ENCODE results near the gene LCN10.
"Not testable (repeated sequence)": the region's sequence is repeated elsewhere in the genome, so short reads cannot be mapped to it uniquely, and the experiment has no call there.

LCN10 gene

DNA sequence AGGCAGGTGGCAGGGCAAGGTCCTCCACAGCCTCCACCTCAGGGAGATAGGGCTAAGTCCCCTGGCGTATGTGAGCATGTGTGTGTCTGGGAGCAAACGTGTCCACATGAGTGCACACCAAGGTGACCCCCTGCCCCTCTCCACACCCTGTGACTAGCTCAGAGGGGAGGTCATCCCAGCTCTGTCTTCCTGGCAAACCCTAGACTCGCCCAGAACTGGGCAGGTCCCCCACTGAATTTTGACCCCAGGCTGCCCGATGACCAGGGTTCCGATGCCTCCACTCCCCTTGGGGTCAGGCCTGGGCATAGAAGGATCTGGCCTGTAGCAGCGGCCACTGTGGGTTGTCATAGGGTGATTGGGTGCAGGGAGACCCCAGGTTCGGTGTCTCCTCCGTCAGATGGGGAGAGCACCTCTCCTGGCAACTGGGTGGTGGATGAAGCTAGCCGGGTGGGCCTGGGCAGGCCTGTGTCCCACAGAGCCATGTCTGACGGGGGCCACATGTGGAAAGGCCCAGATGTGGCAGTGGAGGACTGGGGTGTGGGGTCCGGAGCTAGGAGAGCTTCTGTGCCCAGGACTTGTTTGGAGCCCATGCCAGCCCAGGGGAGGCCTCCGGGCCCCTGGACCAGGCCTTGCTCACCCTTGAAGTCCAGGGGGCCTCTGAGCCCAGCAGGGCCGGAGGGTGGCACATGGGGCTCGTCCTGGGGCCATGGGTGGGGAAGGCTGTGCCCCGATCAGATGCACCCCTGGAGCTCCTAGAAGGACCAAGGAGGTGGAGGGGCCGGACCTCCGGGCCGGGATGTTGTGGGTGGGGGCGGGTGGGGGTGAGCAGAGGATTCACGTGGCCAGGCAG, 24.2 kb downstream of the LCN10 start:
- no peak for DNase-seq

DNA sequence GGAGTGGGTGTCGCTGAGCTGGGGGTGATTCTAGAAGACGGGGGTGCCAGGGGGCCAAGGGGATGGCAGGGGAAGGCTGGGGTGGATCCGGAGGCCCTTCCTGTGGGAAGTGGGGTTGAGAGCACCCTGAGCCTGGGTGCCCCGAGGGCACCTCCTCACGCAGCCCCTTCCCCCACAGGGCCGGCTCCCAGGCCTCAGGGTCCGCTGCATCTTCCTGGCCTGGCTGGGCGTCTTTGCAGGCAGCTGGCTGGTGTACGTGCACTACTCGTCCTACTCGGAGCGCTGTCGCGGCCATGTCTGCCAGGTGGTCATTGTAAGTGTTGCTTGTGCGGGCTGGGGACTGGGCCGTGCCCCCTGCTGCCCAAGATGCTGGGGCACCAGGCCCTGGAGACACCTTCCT, 25.3 kb downstream of the LCN10 start:
- no peak for DNase-seq

DNA sequence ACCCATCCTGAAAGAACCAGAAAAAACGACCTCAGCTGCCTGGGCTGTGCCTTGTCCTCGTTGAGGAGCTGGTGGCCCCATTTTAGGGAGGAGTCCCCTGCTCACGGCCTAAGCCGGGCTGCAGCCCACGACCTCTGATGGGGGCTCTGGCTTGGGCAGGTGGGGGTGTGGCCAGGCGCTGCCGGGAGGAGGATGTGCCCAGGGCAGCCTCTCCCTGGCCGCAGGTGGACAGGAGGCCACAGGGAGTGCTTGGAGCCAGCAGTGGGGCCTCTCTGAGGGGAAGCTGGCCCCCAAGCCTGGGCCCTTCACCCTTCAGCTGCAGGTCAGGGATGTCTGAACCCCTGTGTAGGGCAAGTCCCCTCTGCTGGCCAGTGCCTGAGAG, 27.9 kb downstream of the LCN10 start:
- no peak for DNase-seq

DNA sequence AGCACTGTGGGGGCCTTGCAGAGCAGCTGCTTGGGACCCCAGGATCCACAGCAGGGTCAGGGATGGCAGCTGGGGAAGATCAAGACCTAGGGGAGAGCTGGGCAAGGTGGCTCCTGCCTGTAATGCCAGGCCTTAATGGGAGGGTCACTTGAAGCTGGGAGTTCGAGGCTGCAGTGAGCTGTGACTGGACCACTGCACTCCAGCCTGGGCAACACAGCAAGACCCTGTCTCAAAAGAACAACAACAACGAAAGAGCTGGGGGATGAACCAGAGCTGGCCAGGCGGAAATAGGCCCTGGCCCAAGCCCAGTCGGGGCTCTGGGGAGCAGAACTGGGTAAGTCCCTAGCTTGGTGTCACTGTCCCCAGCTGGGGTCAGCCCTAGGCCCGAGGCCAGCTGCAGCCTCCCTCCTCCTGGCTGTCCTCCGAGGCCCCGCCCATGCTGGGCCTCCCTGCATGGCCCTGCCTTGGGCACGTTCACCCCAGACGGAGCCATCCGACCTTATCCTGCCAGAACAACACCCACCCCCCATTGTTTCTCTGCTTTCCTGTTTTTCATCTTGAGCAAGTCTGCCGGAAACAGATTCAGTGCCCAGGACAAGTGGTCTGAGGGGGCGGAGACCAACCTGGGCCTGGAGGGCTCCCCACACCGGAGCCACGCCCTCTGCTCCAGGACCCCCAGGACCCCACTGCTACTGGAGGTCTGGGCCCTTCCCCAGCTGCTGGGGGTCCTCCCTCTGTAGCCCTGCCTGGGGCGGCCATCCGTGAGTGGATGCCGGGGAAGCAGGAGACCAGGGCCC, 28.4 kb downstream of the LCN10 start:
- no peak for DNase-seq

DNA sequence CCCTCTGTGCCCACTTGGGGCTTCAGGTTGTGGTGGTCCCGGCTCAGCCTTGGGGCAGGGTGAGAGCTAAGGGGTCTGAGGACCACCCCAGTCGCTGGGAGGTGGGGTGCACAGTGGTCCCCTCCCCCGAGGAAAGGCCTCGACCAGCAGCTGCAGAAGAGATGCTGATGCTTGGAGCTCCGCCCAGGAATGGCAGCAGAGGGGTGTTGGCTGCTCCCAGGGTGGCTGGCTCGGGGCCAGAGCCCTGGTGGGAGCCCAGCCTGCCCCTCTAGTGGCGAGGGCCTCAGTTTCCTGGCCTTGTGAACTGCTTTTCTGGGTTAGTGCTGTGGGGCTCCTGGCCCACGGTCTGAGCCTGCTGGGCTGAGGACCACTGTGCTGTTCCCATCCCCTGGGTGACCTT, 29.2 kb downstream of the LCN10 start:
- no peak for DNase-seq

- no peak for DNase-seq
These were observed 29.8 kb downstream of the LCN10 start for GRCh38 chr9:136712690-136713544.

- no peak for DNase-seq
These were observed 30.7 kb downstream of the LCN10 start, which contains the start of gene DIPK1B for GRCh38 chr9:136711751-136712689. DIPK1B (plus strand) TSS chr9:136712572; CDS start chr9:136712666, 94 bp downstream.

DNA sequence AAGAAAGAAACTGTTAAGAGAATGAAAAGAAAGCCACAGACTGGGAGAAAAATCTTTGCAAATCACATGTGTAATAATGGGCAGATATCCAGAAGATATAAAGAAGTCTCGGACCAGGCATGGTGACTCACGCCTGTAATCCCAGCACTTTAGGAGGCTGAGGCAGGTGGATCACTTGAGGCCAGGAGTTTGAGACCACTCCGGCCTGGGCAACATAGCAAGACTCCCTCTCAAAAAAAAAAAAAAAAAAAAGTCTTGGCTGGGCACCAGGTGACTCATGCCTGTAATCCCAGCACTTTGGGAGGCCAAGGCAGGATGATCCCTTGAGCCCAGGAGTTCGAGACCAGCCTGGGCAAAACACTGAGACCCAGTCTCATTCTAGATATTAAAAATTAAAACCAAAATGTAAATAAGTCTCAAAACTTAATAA, 31.5 kb downstream of the LCN10 start:
- not testable (repeated sequence) for DNase-seq

DNA sequence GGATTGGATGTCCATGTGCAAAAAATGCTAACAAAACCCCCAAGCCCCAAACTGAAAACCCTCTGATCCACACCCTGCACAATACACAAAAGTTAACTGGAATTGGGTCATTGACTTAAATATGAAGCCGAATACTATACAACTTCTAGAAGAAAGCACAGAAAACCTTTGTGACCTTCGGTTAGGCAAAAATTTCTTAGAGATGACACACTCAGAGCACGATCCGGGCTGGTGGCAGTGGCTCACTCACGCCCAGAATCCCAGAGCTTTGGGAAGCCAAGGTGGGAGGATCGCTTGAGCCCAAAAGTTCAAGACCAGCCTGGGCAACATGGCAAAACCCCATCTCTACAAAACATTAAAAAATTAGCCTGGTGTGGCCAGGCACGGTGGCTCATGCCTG, 32.2 kb downstream of the LCN10 start:
- no peak for DNase-seq

- DNase-seq, result no peak
These were observed 33.2 kb downstream of the LCN10 start for GRCh38 chr9:136709454-136710109.

- DNase-seq, result no peak
These were observed 34.8 kb downstream of the LCN10 start for GRCh38 chr9:136707849-136708517.

GRCh38 chr9:136707011-136707410, 35.7 kb downstream of the LCN10 start:
- no peak for DNase-seq

GRCh38 chr9:136705564-136705963, 37.2 kb downstream of the LCN10 start:
- DNase-seq, result no peak

DNA sequence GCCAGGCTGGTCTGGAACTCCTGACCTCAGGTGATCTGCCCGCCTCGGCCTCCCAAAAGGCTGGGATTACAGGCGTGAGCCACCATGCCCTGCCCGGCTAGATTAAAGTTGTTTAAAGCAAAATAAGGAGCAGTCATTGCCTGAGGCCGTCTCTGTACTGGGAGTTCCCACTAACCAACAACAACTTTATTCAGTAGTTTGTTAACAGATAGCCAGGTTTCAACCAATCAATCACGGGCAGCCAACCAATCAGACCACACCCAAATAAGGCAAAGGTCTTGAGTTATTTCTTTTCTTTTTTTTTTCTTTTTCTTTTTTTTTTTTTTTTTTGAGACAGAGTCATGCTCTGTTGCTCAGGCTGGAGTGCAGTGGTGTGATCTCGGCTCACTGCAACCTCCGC, 38.0 kb downstream of the LCN10 start:
- not testable (repeated sequence) for DNase-seq

DNA sequence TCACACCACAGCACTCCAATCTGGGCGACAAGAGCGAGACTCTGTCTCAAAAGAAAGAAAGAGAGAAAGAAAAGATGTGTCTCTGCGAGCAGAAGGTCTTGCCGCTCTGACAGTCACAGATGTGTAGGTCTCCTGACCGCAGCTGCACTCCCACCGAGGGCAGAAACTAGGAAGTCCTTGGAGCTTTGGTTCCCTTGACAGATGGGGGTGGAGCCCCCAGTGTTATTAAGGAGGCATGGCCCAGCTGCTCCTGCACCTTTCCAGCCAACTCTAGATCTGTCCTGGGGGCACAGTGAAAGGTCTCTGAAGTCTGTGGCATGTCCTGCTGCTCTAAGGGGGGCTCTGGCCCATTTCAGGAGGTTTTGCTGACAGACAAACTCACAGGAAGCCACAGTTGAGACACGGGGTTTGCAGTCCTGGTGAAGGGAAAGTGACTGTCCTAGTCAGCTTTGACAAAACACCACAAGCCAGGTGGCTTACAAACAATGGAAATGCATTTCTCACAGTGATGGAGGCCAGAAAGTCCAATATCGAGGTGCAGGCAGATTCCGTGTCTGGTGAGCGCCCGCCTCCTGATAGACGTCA, 39.4 kb downstream of the LCN10 start:
- DNase-seq, result no peak

GRCh38 chr9:136701668-136702053, 41.1 kb downstream of the LCN10 start:
- DNase-seq, result no peak

GRCh38 chr9:136700959-136701667, 41.6 kb downstream of the LCN10 start:
- peak; percentile 60 for DNase-seq

DNA sequence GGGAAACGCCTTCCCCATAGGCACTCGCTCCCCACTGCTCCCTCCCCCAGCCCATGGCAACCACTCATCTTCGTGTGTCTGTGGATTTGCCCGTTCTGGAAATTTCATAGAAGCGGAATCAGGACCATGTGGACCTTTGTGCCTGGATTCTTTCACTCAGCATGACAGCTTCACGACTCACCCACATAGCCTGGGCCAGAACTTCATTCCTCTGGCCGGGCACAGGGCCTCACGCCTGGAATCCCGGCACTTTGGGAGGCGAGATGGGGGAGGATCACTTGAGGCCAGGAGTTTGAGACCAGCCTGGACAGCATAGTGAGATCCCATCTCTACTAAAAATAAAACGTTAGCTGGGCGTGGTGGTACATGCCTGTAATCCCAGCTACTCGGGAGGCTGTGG, 42.4 kb downstream of the LCN10 start:
- no peak for DNase-seq

DNA sequence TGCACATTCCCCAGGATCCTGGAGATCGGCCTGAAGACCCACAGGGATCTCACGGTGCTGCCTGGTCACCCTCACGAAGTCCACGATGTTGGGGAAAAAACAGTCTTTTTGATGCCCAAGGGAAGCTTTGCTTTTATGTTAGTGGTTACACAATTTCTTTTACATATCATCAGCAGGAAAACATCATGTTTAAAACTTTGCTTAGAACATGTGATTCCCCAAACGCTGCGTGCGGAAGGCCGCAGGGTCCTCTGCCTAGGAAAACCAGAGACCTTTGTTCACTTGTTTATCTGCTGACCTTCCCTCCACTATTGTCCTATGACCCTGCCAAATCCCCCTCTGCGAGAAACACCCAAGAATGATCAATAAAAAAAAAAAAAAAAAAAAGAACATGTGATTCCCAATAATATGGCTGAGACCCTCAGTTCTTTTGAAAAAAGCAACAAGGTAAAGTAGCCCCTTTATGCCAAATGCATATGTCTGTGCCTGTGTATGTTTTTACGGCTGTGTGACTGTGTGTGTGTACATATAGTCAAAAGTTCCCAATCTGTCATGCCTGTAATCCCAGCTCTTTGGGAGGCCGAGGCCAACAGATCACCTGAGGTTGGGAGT, 44.0 kb downstream of the LCN10 start:
- no peak for DNase-seq
